Activated T-helper 1 cell treated with anti-CD3 and anti-CD28 coated beads, Interleukin-2, amount 50 U/mL, for 16 hours (primary cell): ENCODE results near the gene ANKRD13A.
"Not testable (repeated sequence)": the region's sequence is repeated elsewhere in the genome, so short reads cannot be mapped to it uniquely, and the experiment has no call there.

Source experiments
- DNase-seq, 2 donors: peaks; one replicate each; pipeline ENCODE4 v3.0.0-alpha.2; 2020; ENCODE audit warnings: low read depth in 1 of 2, low spot score in 1 of 2

The ANKRD13A gene

GRCh38 chr12:110006115-110006514 is 6.9 kb downstream of the ANKRD13A start:
- DNase-seq, result no peak

DNA sequence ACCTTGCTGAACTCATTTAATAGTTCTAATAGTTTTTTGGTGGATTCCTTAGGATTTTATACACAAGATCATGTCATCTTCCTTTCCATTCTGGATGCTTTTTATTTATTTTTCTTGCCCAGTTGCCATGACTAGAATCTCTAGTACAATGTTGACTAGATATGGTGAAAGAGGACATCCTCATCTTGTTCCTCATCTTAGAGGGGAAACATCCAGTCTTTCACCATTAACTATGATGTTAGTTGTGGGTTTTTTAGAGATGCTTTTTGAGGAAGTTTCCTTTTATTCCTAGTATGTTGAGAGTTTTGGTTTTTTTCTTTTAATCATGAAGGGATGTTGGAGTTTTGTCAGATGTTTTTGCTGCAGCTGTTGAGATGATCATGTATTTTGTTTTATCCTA is 8.7 kb downstream of the ANKRD13A start:
- no peak for DNase-seq

DNA sequence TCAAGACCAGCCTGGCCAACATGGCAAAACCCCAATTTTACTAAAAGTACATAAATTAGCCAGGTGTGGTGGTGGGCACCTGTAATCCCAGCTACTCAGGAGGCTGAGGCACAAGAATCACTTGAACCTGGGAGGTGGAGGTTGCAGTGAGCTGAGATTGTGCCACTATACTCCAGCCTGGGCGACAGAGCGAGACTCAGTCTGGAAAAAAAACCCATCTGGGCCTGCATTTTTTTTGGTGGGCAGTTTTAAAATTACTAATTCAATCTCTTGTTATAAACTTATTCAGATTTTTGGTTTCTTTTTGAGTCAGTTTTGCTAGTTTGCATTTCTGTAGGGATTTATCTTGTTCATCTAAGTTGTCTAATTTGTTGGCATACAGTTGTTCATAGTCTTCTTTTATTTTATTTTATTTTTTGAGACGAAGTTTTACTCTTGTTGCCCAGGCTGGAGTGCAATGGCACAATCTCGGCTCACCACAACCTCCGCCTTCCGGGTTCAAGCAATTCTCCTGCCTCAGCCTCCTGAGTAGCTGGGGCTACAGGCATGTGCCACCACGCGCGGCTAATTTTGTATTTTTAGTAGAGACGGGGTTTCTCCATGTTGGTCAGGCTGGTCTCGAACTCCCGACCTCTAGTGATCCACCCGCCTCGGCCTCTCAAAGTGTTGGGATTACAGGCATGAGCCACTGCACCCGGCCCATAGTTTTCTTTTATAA is 9.6 kb downstream of the ANKRD13A start:
- not testable (repeated sequence) for DNase-seq

GRCh38 chr12:110010853-110011723 is 11.9 kb downstream of the ANKRD13A start:
- DNase-seq, result no peak

GRCh38 chr12:110012137-110012536 is 12.9 kb downstream of the ANKRD13A start:
- DNase-seq, result no peak

DNA sequence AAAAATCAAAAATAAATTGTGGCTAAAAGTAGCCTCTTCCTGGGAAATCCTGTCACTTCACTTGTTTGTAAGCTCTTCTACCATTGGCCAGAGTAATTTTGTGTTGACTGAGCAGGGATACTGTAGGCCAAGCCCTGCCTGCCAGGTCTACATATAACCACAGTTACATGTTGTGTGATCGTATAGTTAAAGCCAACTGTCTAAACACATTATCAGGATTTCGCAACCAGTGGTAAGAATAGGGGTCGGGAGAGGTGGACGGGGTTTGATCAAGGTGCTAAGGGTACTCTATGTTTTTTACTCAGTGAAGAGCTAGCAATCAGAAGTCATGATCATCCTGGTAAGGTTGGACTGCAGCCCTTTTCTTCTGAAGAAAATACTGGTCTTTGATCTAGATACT is 13.4 kb downstream of the ANKRD13A start:
- no peak for DNase-seq

- DNase-seq, result no peak
These were observed 15.9 kb downstream of the ANKRD13A start for GRCh38 chr12:110015132-110015531.

DNA sequence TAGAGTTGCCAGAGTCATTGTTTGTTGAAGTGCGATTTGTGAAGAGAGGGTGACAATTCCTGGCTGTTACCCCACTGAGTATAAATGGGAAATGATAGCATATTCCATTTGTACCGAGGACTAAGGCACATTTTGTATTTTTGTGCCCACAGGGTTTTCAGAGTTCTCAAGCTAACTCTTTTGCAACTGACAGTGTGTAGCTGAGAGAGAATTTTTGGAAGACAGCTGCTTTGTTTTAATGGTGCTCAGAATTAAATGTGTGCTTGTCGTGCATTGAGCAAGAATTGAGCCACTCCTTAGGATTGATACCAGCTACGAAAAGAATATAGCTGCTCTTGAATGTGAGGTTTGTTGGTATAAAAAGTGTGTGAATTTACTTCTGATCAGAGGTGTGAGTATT is 21.7 kb downstream of the ANKRD13A start:
- no peak for DNase-seq

GRCh38 chr12:110023059-110023980 is 24.1 kb downstream of the ANKRD13A start:
- no peak for DNase-seq

- no peak for DNase-seq
These were observed 24.8 kb downstream of the ANKRD13A start for GRCh38 chr12:110024051-110024450.

DNA sequence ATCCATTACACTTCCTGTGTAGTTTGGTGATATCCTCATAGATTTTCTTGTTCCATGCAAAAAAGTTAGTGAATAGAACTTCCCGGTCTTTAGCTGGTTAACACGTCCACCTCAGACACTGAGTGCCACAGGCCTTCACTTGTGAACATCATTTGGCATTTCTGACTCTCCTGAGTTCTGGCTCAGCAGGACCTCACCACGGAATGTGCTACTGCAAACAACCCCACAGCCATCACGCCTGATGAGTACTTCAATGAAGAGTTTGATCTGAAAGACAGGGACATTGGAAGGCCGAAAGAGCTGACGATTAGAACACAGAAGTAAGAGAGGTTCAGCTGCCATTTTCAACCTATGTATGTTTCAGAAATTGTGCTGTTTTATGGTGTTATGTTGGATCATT is 29.1 kb downstream of the ANKRD13A start:
- no peak for DNase-seq

DNA sequence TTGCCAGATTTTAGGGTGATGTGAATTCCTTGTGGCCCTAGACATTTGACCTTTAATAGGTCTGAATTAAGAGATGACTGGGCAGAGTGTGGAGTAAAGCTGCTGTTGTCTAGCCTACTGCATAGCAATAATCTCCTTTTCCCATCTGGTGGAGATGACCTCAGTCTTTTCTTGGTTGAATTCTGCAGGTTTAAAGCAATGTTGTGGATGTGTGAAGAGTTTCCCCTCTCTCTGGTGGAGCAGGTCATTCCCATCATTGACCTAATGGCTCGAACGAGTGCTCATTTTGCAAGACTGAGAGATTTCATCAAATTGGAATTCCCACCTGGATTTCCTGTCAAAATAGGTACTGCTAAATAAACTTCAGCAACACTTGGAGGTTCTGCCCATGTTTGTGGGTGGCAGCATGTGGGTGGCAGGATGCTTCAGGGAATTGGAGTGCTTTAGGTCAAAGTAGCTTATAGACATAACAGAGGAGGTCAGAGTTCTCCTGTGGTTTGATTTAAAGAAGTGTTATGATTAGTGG is 30.1 kb downstream of the ANKRD13A start:
- DNase-seq, result no peak

DNA sequence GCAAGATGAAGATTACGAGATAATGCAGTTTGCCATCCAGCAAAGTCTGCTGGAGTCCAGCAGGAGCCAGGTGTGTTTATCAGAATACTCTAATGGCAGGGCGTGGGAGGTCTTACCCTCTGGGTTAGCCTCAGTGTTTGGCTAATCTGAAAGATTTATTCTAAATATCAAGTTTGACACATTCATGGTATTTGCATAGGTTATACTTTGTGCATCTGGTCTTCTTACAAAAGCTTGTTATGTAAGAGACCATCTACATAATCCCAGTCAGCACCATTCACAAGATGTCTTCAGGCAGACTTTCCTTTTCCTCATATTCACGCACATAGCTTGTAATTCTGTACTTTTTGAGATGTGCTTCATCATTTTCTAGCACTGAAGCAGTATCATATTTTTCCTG is 34.7 kb downstream of the ANKRD13A start:
- no peak for DNase-seq

GRCh38 chr12:110035534-110036104 is 36.4 kb downstream of the ANKRD13A start:
- no peak for DNase-seq

DNA sequence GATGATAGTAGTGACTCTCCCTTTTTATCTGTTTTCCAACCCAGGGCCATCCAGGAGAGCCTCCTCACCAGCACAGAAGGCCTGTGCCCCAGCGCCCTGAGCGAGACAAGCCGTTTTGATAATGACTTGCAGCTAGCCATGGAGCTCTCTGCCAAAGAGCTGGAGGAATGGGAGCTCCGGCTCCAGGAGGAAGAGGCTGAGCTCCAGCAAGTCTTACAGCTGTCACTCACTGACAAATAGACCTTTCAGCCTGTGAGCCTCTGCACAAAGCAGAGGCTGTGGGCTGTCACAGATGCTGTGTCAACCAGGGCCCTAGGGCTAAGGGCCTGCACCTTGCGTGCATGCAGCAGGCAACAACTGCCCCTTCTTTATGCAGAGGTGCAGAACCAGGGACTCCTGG is 38.1 kb downstream of the ANKRD13A start:
- no peak for DNase-seq

- no peak for DNase-seq
These were observed 39.5 kb downstream of the ANKRD13A start for GRCh38 chr12:110038741-110039084.

DNA sequence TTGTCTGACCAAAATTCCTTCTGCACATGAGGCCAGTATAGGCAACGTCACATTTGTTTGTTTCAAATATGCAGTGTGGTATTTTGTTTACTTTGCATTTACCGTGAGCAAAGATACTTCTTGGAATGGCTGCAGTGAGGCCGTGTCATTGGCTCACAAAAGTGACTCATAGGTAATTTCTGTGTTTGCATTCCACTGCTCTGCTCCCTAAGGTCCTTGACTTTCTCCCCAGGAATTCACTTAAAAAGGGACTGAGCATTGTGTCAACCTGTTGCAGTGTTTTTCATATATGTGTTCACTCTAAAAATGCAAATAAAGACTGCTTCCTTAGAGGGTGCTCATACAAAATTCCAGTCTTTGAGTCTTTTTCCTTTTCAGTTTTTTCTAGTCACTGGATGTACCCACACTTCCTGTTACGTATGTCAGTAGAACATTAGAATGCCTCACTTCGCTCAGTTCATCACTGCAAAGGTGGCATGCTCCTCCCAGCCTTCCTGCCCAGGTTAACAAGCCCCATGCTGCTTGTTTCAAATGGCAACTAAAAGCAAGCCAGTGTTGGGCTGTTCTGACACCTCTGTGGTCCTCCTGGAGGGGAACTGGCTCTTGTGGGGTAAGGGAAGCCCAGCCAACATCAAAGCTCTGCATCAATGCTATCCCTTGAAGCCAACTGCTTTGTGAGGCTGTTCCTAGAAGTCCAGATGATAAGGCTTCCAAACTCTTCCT is 40.0 kb downstream of the ANKRD13A start:
- no peak for DNase-seq

- no peak for DNase-seq
These were observed 43.0 kb downstream of the ANKRD13A start for GRCh38 chr12:110042264-110042663.

GRCh38 chr12:110046451-110047187 is 47.4 kb downstream of the ANKRD13A start:
- no peak for DNase-seq
